Fibroblast of pulmonary artery (primary cell): ENCODE measurements around the gene TFPT.

Source experiments
- DNase-seq: peaks from one replicate; pipeline ENCODE4 v3.0.0-alpha.2; 2010; ENCODE audit warnings: low read depth
- H3K4me3 ChIP-seq: replicated peaks from 2 replicates; pipeline ENCODE4 v1.5.1; 2011; ENCODE audit warnings: low read depth, mild to moderate bottlenecking, control low read depth, low read length, moderate library complexity
- TF ChIP-seq, protein P1 (sequence below): IDR thresholded peaks from 2 replicates; pipeline ENCODE4 v1.5.1; 2011; ENCODE audit warnings: mild to moderate bottlenecking, control low read depth, low read length, inconsistent platforms; ENCODE audit errors: missing control alignments

The TFPT gene

DNA sequence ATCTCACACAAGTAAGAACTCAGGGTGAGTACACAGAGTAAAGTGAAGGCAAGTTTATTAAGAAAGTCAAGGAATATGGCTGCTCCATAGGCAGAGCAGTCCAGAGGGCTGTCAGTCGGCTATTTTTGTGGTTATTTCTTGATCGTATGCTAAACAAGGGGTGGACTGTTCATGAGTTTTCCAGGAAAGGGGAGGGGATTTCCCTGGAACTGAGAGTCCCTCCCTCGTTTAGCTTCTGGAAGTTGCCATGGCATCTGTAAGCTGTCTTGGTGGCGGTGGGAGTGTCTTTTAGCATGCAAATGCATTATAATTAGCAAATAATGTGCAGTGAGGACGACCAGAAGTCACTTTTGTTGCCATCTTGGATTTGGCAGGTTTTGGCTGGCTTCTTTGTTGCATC, 46.0 kb downstream of the TFPT start:
- no peak overlapping the region for H3K4me3 ChIP-seq
- TF ChIP-seq, protein P1, sequence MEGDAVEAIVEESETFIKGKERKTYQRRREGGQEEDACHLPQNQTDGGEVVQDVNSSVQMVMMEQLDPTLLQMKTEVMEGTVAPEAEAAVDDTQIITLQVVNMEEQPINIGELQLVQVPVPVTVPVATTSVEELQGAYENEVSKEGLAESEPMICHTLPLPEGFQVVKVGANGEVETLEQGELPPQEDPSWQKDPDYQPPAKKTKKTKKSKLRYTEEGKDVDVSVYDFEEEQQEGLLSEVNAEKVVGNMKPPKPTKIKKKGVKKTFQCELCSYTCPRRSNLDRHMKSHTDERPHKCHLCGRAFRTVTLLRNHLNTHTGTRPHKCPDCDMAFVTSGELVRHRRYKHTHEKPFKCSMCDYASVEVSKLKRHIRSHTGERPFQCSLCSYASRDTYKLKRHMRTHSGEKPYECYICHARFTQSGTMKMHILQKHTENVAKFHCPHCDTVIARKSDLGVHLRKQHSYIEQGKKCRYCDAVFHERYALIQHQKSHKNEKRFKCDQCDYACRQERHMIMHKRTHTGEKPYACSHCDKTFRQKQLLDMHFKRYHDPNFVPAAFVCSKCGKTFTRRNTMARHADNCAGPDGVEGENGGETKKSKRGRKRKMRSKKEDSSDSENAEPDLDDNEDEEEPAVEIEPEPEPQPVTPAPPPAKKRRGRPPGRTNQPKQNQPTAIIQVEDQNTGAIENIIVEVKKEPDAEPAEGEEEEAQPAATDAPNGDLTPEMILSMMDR, result no peak
- DNase-seq, result no peak

GRCh38 chr19:54063350-54064116, 51.9 kb downstream of the TFPT start, which contains the start of gene VSTM1:
TSS of gene VSTM1 (minus strand) at chr19:54063897. CDS start at chr19:54063777, 120 bp downstream.
- DNase-seq, result no peak
- TF ChIP-seq, protein P1, result no peak
- H3K4me3 ChIP-seq, result no peak within 1 kb of the TSS

- DNase-seq, result no peak
- no peak overlapping the region for H3K4me3 ChIP-seq
- TF ChIP-seq, protein P1, result no peak
Observed at GRCh38 chr19:54062643-54063042, 52.8 kb downstream of the TFPT start.
